Stimulated activated CD4-positive, alpha-beta T cell treated with anti-CD3 and anti-CD28 coated beads, TNF-alpha, amount 100 ng/mL, for 1 hour (primary cell): ENCODE data around the gene AZGP1.
"Not testable (repeated sequence)": the region's sequence is repeated elsewhere in the genome, so short reads cannot be mapped to it uniquely, and the experiment has no call there.

ENCODE experiments used
- DNase-seq, 3 donors: peaks; one replicate each; pipeline ENCODE4 v3.0.0-alpha.2; 2020; ENCODE audit warnings: low read depth in 3 of 3, low spot score in 1 of 3

Gene AZGP1

GRCh38 chr7:99952649-99953048 is 23.2 kb downstream of the AZGP1 start:
- DNase-seq, result not testable (repeated sequence)

DNA sequence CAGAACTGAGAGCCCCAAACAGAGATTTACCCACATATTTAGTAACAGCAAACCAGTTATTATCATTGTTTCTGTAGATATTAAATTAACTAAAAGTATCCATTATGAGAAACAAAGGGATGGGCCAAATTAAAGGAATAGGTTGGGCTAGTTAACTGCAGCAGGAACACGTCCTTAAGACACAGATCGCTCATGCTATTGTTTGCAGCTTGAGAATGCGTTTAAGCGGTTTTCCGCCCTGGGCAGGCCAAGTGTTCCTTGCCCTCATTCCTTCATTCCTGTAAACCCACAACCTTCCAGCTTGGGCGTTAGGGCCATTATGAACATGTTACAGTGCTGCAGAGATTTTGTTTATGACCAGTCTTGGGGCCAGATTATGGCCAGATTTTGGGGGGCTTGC is 25.0 kb downstream of the AZGP1 start:
- DNase-seq, result not testable (repeated sequence)

GRCh38 chr7:99949645-99950228 is 26.1 kb downstream of the AZGP1 start:
- DNase-seq, result no peak

GRCh38 chr7:99947608-99948007 is 28.2 kb downstream of the AZGP1 start:
- DNase-seq, result no peak

- no peak for DNase-seq
These were observed 31.2 kb downstream of the AZGP1 start for GRCh38 chr7:99944497-99945070.

DNA sequence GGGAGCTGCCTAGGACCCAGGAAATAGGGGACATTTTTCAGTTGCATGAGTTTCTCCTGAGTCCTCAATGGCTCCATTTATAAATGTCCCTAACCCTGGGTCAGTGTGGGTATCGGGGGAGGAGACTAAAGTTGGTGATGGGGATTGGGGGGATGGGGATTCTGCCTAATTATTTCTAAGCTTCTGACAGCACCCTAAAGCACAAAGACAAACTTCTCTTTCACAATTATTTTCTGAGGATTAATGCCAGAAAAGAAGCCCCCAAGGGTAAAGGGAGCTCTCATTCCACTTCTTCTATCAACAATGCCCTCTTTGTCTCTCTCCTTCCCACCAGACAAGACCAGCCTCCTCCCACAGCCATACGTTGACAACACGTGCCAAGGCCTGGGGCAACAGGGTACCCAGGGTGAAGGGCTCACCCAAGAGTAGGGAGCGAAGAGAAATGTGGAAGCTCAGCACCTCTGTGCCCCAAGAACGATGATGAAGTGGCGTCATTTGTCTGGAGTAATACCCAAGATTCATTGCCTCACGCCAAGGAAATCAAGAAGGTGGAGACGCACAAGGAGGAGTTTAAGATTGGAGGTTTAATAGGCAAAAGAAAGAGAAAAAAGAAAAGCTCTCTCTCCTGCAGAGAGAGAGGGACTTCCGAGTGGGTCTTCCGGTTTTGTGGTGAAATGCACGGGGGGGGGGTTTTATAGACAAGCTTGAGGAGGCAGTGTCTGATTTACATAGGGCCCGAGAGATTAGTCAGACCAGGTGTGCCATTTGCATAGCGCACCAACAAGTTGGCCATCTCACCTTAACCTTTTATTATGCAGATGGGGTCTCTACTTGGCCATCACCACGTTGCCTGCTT is 32.0 kb downstream of the AZGP1 start:
- no peak for DNase-seq

DNA sequence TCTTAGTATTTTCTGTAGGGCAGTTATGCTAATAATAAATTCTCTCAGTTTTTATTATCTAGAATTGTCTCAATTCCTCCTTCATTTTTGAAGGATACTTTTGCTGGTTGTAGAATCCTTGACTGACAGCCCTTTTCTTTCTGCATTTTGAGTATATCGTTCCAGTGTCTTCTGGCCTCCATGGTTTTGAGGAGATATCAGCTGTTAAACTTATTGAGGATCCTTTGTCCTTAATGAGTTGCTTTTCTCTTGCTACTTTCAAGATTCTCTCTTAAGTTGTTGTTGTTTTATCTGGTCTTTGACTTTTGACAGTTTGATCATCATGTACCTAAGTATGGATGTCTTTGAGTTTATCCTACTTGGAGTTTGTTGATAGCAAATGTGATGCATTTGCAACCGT is 37.5 kb downstream of the AZGP1 start:
- DNase-seq, result no peak

DNA sequence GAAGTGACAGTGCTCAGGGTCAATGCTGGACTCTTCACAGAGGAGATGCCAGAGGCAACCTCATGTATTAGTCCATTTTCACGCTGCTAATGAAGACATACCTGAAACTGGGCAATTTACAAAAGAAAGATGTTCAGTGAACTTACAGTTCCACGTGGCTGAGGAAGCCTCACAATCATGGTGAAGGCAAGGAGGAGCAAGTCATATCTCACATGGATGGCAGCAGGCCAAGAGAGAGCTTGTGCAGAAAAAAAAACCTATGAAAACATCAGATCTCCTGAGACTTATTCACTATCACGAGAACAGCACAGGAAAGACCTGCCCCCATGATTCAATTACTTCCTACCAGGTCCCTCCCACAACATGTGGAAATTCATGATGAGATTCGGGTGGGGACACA is 40.8 kb downstream of the AZGP1 start:
- not testable (repeated sequence) for DNase-seq

DNA sequence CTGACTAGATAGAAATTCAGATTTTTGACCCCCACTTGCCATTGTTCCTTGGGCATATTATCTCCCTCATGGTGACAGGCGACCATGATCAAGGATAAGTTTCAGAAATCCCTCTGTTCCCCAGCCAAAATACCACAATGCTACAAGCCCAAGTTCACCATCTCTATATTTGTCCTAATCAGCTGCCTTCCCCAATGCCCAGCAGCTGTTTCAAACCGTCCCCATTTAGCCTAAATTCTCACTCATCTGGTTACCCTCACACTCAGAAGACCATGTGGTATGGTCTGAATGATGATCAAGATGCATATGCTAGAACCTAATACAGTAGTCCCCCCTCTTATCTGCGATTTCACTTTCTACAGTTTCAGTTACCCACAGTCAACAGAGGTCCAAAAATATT is 45.5 kb downstream of the AZGP1 start:
- no peak for DNase-seq

GRCh38 chr7:99929730-99930053 is 46.1 kb downstream of the AZGP1 start:
- DNase-seq, result no peak

- DNase-seq, result peak in 1 of 3 donors; percentile 7
These were observed 46.7 kb downstream of the AZGP1 start, which contains the start of gene GJC3 for GRCh38 chr7:99928994-99929729. Gene GJC3 (minus strand): TSS chr7:99929620. CDS start chr7:99929620, 0 bp downstream.

- DNase-seq, result no peak
These were observed 47.6 kb downstream of the AZGP1 start for GRCh38 chr7:99928188-99928587.

GRCh38 chr7:99927536-99927935 is 48.3 kb downstream of the AZGP1 start:
- no peak for DNase-seq

DNA sequence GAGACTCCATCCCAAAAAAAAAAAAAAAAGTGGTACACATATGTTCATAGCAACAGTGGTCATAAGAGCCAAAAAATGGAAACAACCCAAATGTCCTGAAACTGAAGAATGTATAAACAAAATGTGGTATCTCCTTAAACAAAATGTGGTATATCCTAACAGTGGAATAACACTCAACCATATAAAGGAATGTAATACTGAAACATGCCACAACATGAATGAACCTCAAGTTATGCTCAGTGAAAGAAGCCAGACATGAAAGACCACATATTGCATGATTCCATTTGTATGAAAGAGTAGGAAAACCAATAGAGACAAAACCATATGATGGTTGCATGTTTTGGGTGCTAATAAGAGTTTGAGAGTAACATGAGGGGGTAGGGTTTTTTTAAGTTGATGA is 49.5 kb downstream of the AZGP1 start:
- no peak for DNase-seq

- DNase-seq, result no peak
These were observed 52.6 kb downstream of the AZGP1 start for GRCh38 chr7:99923200-99923599.

DNA sequence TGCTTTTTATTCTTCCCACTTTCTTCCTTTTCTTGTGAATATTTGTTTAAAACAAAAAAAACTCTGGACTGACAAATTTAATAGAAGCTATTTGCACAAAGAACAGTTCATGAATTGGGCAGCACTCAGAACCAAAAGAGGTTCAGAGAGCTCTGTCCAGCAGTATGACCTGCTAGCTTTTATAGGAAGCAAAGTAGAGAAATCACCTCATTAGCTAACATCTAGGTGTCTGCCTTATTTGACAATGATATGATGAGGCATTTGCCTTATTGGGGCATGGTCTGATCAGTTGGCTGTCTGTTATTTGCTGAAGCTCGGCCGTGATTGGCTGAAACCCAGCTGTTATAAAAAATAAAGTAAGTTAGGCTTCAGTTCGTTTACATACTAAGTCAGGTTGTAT is 55.7 kb downstream of the AZGP1 start:
- DNase-seq, result no peak

GRCh38 chr7:99919814-99920112 is 56.1 kb downstream of the AZGP1 start:
- DNase-seq, result no peak

DNA sequence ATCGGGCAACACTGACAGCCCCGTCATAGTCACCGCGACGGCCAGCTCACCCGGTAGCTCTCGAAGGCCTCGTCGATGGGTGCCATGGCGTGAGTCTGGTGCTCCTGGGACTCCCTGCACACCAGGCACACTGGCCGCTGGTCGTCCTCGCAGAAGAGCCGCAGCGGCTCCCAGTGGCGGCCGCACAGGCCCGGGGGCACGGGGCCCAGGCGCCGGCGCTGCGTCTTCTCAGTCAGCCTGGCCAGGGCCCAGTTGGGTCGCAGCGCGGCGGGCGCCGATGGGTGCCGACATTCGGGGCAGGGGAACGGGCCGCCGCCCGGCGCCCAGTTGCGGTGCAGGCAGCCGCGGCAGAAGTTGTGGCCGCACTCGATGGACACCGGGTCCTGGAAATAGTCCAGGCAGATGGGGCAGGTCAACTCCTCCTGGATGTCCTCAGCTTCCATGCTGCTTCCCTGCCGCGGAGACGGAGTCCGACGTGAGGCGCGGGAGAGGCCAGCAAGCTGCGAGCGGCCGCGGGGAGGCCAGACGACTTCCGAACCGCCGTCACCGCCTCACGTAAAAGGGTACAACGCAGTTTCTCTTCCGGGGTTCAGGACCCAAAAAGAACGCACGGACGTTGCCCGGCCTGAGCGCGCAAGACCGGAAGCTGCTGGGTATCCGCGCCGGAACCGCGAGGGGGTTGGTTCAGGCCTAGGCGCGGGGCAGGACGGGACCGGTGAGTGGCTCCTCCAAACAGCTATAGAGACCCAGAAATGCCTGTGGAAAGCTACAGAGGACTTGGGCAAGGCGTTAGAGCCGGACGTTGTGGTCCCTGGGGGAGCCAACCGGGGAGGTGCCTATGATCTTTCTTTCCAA is 56.6 kb downstream of the AZGP1 start, which contains the start of gene TRIM4:
Gene TRIM4 (minus strand): TSS at position 572 of the 855 bp plus-strand sequence. CDS start 129 bp downstream, at position 443.
- peak; percentile 73 to 76 (median 75) for DNase-seq
